GM19397 (cell line): ENCODE measurements around the gene EPN3.

Source experiments
- ATAC-seq: cut with Tn5 transposase; IDR thresholded peaks from one replicate; pipeline ENCODE4 v1.9.1; 2021; ENCODE audit warnings: mild to moderate bottlenecking, moderate library complexity; ENCODE audit not compliant: unreplicated experiment

EPN3 gene

DNA sequence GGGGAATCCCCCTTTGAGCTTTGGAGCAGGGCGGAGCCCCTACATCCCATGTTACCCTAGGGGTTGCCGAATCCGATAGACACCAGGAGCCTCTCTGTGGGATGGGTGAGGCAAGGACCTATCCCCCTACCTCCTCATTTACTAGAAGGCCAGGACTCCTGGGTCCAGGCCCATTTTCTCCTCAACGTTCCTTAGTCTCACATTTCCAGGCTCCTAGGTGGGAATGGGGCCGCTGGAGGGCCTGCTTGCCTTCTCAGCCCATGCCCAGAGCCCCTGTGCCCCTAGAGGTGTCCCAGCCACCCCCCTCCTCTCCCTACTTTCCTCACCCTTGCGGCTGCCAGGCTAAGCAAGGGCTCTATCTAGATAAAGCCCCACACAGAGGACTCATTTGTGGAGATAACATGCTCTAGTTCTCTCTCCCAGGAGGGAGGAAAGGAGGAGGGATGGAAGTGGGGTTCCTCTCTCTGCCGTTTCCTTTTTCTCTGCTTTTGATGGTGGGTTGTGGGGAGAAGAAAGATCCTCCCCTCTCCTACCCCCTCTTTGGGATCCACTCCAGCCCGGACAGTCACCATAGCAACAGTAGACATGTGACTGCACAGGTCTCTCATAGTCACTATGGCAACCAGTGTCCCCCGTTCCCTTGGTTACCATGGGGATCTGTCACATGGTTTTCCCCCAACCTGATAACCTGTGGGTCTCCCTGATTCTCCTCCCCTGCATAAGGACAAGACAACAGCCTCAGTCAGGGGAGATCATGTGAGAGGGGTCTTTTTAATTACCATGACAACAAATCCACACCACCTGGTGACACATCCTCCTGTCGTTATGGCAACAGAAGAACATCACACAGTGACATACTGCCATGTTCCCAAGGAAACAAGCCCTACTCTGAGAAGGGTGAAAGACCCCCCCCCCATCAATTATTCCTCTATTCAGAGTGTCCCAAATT, 33.1 kb downstream of the EPN3 start:
- no peak for ATAC-seq

DNA sequence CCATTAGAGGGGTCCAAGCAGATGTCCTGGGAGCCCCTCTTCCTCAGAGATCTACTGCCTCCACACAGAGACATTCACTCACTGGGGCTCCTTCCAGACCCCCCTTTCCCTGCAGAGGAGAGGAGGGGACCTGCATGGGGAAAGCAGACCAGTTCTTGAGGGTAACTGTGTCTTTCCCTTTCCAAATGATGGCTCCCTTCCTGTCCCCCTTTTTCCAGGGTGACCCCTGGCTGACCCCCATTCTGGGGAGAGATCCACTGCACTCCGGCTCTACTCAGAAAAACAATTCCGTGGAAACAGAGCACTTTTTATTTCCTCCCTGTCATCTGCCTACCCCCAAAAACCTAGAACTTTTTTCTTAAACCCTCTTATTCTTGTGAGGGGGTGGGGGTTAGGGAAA, 34.4 kb downstream of the EPN3 start:
- ATAC-seq: no peak

DNA sequence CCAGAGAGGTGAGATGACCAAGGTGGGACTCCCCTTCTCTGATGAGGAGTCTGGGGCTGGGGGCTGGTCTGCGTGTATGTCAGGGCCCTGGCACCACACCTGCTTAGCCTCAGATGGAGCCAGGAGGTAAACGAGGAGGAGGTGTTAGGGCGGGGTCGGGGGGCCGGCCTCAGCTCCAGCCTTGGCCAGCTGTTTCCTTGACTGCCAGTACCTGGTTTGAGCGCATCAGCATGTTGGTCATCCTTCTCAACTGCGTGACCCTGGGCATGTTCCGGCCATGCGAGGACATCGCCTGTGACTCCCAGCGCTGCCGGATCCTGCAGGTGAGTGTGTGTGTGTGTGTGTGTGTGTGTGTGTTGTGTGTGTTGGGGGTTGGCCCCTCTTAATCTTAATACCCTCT, 36.1 kb downstream of the EPN3 start:
- ATAC-seq: no peak

DNA sequence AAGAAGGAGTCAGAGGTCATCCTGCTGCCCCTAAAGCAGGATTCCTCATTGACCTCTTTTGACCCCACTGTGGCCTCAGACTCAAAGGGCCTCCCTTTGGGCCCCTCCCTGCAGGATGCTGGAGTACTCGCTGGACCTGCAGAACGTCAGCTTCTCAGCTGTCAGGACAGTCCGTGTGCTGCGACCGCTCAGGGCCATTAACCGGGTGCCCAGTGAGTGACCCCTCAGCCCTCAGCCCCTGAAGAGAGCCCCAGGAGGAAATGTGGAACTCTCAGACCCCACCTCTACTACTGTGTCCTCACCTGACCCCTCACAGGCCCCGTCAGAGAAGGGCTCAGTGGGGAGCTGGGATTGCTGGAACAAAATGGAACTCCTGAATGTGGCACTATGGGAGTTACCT, 37.1 kb downstream of the EPN3 start:
- ATAC-seq: no peak

DNA sequence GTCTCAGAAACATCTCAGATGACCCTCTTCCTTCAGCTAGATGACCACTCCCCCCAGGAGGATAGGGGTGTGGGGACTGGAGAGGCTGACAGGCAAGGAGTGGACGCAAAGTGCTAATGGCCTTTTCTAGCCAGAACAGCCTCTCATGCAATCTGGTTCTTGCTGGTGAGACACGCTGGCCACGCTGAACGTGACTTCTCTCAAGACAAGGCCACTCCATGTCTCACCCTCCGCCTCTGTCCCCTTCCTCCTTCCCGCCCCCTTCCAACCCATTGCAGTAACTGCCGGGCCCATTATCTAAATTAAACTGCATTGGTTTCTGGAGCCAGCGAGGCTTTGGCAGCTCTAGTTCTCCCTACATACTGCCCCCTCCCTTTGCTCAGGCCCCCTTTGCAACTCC, 37.5 kb downstream of the EPN3 start:
- ATAC-seq: no peak

DNA sequence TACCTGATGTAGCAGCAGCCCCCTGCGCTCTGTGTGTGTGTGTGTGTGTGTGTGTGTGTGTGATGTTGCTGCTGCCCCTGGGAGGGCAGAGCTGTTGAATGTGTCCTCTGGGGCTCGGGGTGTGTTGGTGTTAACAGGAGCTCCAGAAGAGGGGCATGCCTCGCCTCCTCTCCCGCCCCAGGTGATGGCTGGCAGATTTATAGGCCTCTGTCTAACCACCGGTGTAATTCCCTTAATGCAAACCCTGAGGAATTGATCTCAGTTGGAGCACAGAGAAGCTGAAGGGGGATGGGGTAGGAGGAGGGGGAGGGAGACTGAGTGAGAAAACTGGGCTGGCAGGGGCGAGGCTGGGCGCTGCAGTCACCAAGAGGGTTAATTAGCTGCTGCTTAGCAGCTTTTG, 38.0 kb downstream of the EPN3 start:
- no peak for ATAC-seq

DNA sequence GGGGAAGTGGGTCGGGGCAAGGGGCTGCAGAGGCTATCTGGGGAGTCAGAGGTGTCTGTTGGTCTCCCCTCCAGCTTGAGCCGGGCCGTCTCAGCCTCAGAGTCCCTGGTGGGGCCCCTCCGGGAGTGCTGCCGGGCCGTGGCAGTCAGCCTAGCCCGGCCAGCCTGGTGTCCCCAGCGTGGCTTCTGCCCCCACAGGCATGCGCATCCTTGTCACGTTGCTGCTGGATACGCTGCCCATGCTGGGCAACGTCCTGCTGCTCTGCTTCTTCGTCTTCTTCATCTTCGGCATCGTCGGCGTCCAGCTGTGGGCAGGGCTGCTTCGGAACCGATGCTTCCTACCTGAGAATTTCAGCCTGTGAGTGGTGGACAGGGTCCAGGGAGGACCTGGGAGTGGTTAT, 39.1 kb downstream of the EPN3 start:
- ATAC-seq: no peak

DNA sequence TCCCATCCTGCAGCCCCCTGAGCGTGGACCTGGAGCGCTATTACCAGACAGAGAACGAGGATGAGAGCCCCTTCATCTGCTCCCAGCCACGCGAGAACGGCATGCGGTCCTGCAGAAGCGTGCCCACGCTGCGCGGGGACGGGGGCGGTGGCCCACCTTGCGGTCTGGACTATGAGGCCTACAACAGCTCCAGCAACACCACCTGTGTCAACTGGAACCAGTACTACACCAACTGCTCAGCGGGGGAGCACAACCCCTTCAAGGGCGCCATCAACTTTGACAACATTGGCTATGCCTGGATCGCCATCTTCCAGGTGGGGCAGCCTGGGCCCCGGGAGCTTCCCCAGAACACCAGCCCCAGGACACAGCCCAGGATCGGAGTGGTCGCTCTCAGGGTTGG, 40.0 kb downstream of the EPN3 start:
- ATAC-seq: no peak

DNA sequence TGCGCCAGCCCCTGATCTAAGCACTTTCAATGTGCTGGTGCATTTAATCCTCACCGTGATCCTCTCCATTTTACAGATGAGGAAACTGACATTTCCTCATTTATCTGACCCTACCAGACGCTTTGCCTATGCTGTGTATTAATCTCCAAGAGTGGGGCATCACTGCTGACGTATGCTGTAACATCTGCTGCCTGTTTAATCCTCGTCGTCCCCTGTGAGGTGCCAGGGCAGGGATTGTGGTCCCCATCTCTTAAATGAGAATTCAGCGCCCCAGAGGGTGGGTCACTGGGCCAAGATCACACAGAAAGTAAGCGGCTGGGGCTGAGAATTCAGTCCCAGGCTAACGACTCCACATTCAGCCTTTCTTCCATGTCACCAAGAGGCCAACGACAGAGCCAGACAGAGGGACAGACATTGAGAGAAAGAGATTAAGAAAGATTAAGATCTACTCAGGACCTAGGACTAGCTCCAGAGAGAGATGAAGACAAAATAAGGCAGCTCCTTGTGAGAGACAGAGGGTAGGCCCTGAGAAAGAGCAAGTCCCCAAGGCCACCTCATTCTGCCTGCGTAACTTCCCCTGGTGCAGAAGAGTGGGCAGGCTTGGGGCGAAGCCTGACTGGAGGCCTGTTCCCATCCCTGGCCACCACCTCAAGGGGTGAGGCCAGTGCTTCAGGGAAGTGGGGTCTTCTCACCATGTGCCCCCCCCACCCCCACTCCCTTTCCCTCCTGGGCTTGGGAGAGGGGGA, 41.5 kb downstream of the EPN3 start:
- no peak for ATAC-seq

DNA sequence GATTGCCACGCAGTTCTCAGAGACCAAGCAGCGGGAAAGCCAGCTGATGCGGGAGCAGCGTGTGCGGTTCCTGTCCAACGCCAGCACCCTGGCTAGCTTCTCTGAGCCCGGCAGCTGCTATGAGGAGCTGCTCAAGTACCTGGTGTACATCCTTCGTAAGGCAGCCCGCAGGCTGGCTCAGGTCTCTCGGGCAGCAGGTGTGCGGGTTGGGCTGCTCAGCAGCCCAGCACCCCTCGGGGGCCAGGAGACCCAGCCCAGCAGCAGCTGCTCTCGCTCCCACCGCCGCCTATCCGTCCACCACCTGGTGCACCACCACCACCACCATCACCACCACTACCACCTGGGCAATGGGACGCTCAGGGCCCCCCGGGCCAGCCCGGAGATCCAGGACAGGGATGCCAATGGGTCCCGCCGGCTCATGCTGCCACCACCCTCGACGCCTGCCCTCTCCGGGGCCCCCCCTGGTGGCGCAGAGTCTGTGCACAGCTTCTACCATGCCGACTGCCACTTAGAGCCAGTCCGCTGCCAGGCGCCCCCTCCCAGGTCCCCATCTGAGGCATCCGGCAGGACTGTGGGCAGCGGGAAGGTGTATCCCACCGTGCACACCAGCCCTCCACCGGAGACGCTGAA, 43.2 kb downstream of the EPN3 start:
- no peak for ATAC-seq

DNA sequence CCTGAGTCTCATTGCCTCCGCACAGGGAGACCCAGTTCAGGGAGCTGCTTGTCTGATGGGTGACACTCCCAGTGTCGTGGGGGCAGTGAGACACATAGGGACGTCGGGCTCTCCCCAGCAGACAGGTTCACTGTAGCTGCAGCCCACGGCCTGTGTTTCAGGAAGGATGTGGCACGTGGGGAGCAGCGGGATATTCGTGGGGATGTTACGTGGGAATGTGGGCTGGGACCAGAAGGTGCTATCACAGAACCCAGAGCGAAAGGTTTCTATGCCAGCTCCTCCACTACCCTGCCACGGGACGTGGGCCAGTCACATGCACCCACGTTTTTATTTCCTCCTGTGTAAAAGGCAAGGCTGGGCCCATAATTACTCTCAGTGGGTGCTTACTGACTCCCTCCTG, 44.3 kb downstream of the EPN3 start:
- ATAC-seq: no peak

DNA sequence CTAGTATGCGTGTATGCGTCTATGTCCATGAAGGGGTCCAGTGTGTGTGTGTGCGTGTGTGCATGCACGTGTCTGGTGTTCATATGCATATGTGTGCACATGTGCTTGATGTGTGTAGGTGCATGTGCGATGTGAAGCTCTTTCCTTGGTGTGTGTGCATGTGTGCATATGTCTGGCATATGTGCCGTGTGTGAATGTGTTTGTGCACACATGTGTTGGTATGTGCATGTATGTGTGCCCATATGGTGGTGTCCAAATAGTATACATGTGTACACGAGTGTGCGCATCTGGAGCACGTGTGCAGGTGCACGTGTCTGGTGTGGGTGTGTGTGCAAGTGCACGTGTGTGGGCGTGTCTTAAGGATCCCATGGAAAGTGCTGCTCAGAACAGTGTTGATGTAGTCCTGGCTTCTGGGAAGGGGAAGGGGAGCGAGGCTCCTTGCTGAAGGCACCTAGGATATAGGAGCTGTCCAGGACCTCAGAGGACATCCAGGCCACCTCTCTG, 45.0 kb downstream of the EPN3 start:
- ATAC-seq: no peak

DNA sequence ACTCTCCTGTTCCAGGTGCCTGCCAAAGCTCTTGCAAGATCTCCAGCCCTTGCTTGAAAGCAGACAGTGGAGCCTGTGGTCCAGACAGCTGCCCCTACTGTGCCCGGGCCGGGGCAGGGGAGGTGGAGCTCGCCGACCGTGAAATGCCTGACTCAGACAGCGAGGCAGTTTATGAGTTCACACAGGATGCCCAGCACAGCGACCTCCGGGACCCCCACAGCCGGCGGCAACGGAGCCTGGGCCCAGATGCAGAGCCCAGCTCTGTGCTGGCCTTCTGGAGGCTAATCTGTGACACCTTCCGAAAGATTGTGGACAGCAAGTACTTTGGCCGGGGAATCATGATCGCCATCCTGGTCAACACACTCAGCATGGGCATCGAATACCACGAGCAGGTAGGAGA, 45.6 kb downstream of the EPN3 start:
- no peak for ATAC-seq

DNA sequence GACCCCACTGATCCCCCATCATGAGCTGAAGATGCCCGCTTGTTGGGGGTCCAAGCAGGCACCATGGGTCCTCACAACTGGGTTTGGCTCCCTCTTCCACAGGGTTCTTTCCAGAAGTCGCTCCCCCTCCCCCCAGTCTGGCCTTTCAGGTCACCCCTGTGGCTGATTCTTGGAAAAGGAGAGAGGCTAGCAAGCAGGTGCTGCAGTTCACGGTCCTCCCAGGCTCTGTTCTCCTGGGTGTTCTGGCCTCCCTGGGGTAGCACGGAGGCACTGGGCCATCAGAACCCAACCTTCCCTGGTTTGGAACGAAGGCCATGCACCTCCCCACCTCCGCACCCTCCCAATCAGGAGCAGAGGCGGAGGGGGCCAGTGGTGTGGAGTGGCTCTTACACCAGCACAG, 46.9 kb downstream of the EPN3 start:
- ATAC-seq: no peak

DNA sequence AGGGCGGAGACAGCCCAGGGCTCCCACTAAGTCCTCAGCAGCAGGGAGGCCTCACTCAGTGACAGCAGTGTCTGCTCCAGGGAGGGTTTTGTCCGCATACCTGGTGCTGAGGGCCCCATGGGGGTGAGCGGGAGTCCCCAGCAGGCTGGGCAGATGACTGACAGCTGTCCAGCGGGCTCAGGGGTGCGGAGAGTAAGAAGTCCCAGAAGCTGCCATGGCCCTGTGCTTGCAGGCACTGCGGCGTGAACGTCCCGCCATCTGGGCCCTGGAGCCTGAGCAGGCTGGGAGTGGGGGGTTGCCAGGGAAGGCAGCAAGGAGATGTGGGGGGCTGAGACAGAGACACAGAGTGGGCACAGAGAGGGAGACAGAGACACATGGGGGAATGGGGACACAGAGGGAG, 48.1 kb downstream of the EPN3 start:
- ATAC-seq: no peak

DNA sequence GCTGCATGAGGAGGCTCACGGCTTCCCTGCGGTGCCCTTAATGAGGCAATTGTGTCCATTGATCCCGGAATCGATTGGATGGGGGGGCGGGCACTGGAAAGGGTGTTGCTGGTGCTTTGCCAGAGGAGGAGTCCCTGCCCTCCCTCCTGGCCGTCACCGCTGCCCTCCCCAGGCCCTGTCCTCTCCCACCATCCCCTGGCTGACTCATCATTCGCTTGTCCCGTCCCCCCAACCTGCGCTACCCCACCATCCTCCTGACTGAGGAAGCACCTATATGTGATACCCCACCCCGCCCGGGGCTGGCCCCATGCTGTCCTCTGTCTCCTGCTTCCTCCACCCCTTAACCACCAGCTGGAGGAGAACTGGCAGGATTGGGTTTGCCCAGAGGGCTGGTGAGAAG, 48.8 kb downstream of the EPN3 start:
- ATAC-seq: no peak

DNA sequence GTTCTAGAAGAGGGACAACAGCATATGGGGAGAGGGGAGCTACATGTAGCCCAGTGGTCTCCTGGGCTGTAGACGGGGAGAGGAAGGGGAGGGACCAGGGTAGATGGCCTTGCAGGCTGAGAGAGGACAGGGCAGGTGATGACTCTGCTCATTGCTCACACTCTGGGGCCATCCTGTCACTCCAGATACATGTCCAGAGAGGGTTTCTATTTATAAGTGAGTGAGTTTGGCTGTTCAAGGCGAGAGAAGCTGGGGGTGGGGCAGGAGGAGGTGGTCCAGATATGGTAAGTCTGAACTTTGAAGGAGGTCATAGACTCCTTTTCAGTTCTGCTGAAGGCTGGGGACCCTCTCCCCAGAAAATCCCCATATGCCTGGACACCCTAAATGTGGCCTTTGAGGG, 50.2 kb downstream of the EPN3 start:
- no peak for ATAC-seq

DNA sequence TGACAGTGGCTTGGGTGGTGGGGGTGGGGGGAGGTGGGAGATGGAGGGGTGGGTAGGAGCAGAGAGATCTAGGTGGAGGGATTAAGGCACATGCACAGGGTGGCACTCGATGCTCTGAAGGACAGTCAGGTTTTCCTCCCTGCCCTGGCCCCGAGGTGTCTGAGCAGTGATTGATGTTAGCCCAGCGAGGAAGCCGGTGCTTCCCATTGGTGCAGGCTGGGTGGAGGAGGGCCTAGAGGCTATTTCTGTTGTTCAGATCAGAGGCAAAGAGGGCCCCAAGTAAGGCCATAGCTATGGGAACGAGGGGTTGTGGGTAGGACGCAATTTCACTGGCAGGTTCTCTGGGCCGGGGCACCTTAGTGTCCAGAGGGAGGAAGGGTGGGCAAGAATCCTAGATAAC, 51.1 kb downstream of the EPN3 start:
- no peak for ATAC-seq

DNA sequence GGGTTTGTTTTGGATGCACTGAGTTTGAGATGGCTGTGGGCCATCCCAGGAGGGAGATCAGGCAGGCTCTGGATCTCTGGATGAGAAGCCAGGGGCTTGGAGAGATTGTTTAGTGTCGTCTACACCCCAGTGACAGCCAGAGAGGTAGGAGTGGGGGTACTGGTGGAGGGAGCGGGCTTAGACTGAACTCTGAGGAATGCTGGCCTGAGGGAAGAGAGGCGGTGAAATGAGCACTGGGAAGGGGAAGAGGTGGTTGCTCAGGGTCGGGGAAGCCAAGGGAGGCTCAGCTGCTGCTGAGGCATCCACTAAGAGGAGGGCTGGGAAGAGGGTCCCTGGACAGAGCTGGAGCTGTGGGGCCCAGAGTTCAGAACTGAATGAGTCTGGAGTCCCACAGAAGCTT, 51.6 kb downstream of the EPN3 start:
- no peak for ATAC-seq

DNA sequence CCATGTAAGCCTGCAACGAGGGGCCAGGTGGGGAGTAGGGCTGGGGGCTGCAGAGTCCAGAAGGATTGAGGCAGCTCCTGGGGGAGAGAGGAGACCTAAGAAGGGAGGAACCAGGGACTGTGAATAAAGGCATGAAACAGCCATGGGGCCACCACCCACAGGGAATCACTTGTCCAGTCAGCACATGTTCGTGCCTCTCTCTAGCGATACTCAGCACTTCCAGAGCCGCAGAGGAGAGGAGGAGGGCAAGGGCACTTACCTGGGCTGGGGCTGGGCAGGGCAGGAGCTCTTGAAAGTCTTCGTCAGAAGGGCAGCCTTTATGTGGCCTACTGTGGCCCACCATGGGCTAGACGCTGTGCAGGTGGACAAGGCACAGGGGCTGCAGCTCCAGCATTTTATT, 52.2 kb downstream of the EPN3 start:
- no peak for ATAC-seq

DNA sequence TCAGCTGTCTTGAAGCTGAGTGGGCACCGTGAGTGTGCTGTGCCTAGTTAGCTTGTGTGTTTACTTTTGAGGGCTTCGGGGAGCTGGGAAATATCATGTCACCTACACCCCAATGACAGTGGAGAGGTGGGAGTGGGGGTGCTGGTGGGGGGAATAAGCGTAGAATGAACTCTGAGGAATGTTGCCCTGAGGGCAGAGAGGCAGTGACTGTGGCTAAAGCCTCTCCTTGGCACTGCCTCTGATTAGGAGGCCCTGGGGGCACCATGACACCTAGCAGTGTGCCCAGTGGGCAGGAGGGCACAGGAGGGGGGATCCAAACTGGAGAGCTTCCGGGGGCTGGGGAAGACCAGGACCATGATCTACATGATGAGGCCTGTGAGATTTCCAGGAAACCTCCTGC, 52.8 kb downstream of the EPN3 start:
- no peak for ATAC-seq

DNA sequence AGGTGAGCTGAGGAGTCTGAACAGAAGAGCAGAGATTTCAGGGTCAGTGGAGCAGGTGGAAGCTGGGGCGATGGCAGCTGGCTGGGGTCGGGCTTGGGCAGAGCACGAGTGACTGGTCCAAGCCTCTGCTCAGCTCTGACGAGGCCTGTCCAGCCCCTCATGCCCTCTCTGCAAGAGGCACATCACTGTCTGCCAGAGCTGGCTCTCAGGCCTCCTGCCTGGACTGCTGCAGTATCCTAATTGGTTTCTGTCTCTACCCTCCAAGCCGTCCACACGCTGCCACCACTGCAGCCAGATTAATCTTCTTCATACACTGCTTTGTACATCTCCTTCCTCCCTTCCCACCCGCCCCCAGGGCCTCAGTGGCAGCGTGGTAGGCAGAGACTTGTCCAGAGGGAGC, 53.4 kb downstream of the EPN3 start:
- no peak for ATAC-seq
